Measurements from ENCODE around the gene INPP5J.
"Not testable (repeated sequence)": the region's sequence is repeated elsewhere in the genome, so short reads cannot be mapped to it uniquely, and the experiment has no call there.

The INPP5J gene

GRCh38 chr22:31107894-31108218 is 14.9 kb upstream of the INPP5J start:
- no peak for TF ChIP-seq CTCF (IDR thresholded peaks at IDR 0.05; ENCODE audit: low read depth, low read length, missing control alignments)
- peak overlapping the region; percentile 56 for H3K4me3 ChIP-seq (ENCODE audit: low read depth, low read length)
- DNase-seq (ENCODE audit: low read depth): no peak

GRCh38 chr22:31112547-31113091 is 10.1 kb upstream of the INPP5J start:
- H3K4me3 ChIP-seq (ENCODE audit: low read depth, low read length); DNase-seq (ENCODE audit: low read depth): not testable (repeated sequence)

GRCh38 chr22:31118046-31118820 is 4.5 kb upstream of the INPP5J start:
- no peak overlapping the region for H3K4me3 ChIP-seq (ENCODE audit: low read depth, low read length)
- DNase-seq (ENCODE audit: low read depth): no peak
- TF ChIP-seq CTCF (IDR thresholded peaks at IDR 0.05; ENCODE audit: low read depth, low read length, missing control alignments): no peak

GRCh38 chr22:31119026-31119717 is 3.6 kb upstream of the INPP5J start:
- no peak for DNase-seq (ENCODE audit: low read depth)
- no peak overlapping the region for H3K4me3 ChIP-seq (ENCODE audit: low read depth, low read length)
- no peak for TF ChIP-seq CTCF (IDR thresholded peaks at IDR 0.05; ENCODE audit: low read depth, low read length, missing control alignments)

- no peak for TF ChIP-seq CTCF (IDR thresholded peaks at IDR 0.05; ENCODE audit: low read depth, low read length, missing control alignments)
- no peak overlapping the region for H3K4me3 ChIP-seq (ENCODE audit: low read depth, low read length)
- no peak for DNase-seq (ENCODE audit: low read depth)
Observed at GRCh38 chr22:31120230-31120629, 2.5 kb upstream of the INPP5J start.

GRCh38 chr22:31120642-31121041 is 2.1 kb upstream of the INPP5J start:
- H3K4me3 ChIP-seq (ENCODE audit: low read depth, low read length): no peak overlapping the region
- no peak for TF ChIP-seq CTCF (IDR thresholded peaks at IDR 0.05; ENCODE audit: low read depth, low read length, missing control alignments)
- DNase-seq (ENCODE audit: low read depth): no peak

GRCh38 chr22:31121403-31121802 is 1.4 kb upstream of the INPP5J start:
- no peak overlapping the region for H3K4me3 ChIP-seq (ENCODE audit: low read depth, low read length)
- no peak for DNase-seq (ENCODE audit: low read depth)
- TF ChIP-seq CTCF (IDR thresholded peaks at IDR 0.05; ENCODE audit: low read depth, low read length, missing control alignments): no peak
